H1 (cell line): ENCODE data around the gene PXK. TPM values are rescaled to one million over a fixed set of nuclear protein-coding genes. Genes with fewer than 3 reads are reported as not detected.

ENCODE experiments used
- CBX8 ChIP-seq: fragments of 300-800, 300-1000 bp; sonication (generic); IDR thresholded peaks from 2 replicates; pipeline ENCODE4 v1.7.1; 2016; ENCODE audit warnings: low read depth, low read length, borderline replicate concordance
- polyA plus RNA-seq, 7 experiments: library from polyadenylated mRNA; depleted of rRNA in 3 of 7; stranded (reverse) in 5 of 7; unstranded in 2 of 7; fragments of >200 nt in 5 of 7; fragments of 200-250 nt in 2 of 7; gene quantifications; 1 replicate in 5 of 7; 2 replicates in 1 of 7; 4 replicates in 1 of 7; pipeline versions ENCODE4 v1.2.1 to v1.2.3, GENCODE V29; 2011 to 2013; ENCODE audit warnings: missing spikeins in 2 of 7, mixed read lengths in 2 of 7
- total RNA-seq: library from RNA; stranded (reverse); fragmentation: NEBNext Ultra II Directional; extraction: Animal tissue kit (Norgen Biotek cat#: 25700); gene quantifications from 2 replicates; pipeline ENCODE4 v1.2.1, GENCODE V29; 2021

The PXK gene
- total and polyA plus RNA-seq, 2 of the 8 experiments (the other 6 are each of a cell fraction or from before 2014, with no cell fraction given): 3.5 to 7.1 TPM

DNA sequence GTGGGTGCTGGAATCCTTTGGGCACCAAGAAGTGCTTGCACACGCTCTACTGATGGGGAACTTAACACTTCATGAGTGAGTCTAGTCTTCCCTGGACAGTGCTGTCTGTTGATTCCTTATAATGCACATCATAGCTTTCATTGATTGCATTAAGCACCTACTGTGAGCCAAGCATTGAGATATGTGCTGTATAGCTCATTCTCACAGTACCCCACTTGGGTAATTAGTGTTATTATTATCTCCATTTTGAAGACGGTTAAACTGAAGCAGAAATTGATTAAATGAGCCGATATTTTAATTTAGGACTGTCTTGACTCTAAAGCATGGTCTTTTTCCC, 101.4 kb downstream of the PXK start (continued):
- no peak for TF ChIP-seq CBX8
